Esophagus squamous epithelium (tissue), 5 donors: ENCODE data around the gene SGTA. TPM values are rescaled to one million over a fixed set of nuclear protein-coding genes. Genes with fewer than 3 reads are reported as not detected.
A peak's percentile ranks its signal among the peaks of the same experiment; 100 is the strongest.

Experiments
- DNase-seq: peaks from one replicate; lab custom pipeline; 2025; lab: John Stamatoyannopoulos, UW
- H3K27ac ChIP-seq, 4 donors: fragments of 200-600 bp; sonication (generic); one replicate each; pipeline ENCODE4 v1.5.1; 2016 to 2019; ENCODE audit warnings: mild to moderate bottlenecking in 1 of 4
- H3K27me3 ChIP-seq, 4 donors: fragments of 200-600 bp; sonication (generic); 1 replicate in 3 of 4; 2 replicates in 1 of 4; pipeline versions ENCODE4 v1.5.1 to v1.6.0; 2017 to 2021; ENCODE audit warnings: antibody characterized with exemption in 1 of 4
- H3K36me3 ChIP-seq, 3 donors: fragments of 200-600 bp; sonication (generic); one replicate each; pipeline ENCODE4 v1.5.1; 2016 to 2019
- H3K4me1 ChIP-seq, 3 donors: fragments of 200-600 bp; sonication (generic); one replicate each; pipeline ENCODE4 v1.5.1; 2017 to 2019
- H3K4me3 ChIP-seq, 4 donors: fragments of 200-600 bp; sonication (generic); 1 replicate in 3 of 4; 2 replicates in 1 of 4; pipeline ENCODE4 v1.5.1; 2016 to 2019; ENCODE audit warnings: mild to moderate bottlenecking in 2 of 4, moderate library complexity in 1 of 4
- H3K9me3 ChIP-seq, 3 donors: fragments of 200-600 bp; sonication (generic); one replicate each; pipeline ENCODE4 v1.5.1; 2016 to 2019
- CTCF ChIP-seq, 6 experiments: fragments of 450-650 bp in 4 of 6; fragments of 200-600 bp in 2 of 6; sonication (generic) in 2 of 6; IDR thresholded peaks; one replicate each; pipeline ENCODE4 v1.5.1; 2016 to 2019; ENCODE audit warnings: antibody characterized with exemption in 6 of 6, mild to moderate bottlenecking in 4 of 6, moderate library complexity in 4 of 6
- POLR2A ChIP-seq, 4 donors: fragments of 450-650 bp; IDR thresholded peaks; one replicate each; pipeline ENCODE4 v1.6.1; 2017; ENCODE audit warnings: antibody characterized with exemption in 4 of 4, mild to moderate bottlenecking in 4 of 4, moderate library complexity in 3 of 4
- WGBS, 2 donors: methylation state at CpG; one replicate each; pipeline ENCODE4 v1.1.5; 2018; 5-methylcytosine and 5-hydroxymethylcytosine counted together
- intact Hi-C: fragments of 100-400 bp; cut with DNase I; formaldehyde crosslinking; loops from one replicate; pipeline ENCODE4 v1.15.0; 2022
- total RNA-seq, 4 donors: library from RNA; depleted of rRNA; stranded (reverse); fragments of >200 nt; gene quantifications; one replicate each; pipeline ENCODE4 v1.1.0, GENCODE V29; 2016
- donor health status: DM: yes; HTN: yes; CAD: no.

Gene SGTA
- total RNA-seq, 4 donors from 2014 or later, result 30.6 to 45.0 (median 42.8) TPM

- TF ChIP-seq POLR2A (IDR thresholded peaks at IDR 0.05) (no peak), CTCF (IDR thresholded peaks at IDR 0.05) (no peak)
- 7 to 20% methylated on average over 2 to 12 of the region's 26 CpGs for WGBS, 2 donors
- H3K4me3 ChIP-seq, result no peak overlapping the region
Measured at GRCh38 chr19:2726904-2727639, 56.0 kb downstream of the SGTA start.

GRCh38 chr19:2726160-2726855 lies 56.8 kb downstream of the SGTA start:
- 68 to 79% methylated on average over 5 of the region's 15 CpGs for WGBS, 2 donors
- no peak overlapping the region for H3K4me3 ChIP-seq
- H3K4me1 ChIP-seq, result peaks cover 17 to 32% (median 18%) of the 10 kb centered on the region in 3 donors
- no peak overlapping the region for H3K27ac ChIP-seq
- peaks cover 0 to 74% (median 1%) of the 10 kb centered on the region in 4 donors for H3K27me3 ChIP-seq
- no peaks in the 10 kb centered on the region for H3K36me3 ChIP-seq
- TF ChIP-seq POLR2A (IDR thresholded peaks at IDR 0.05) (no peak), CTCF (IDR thresholded peaks at IDR 0.05) (no peak)
- no peaks in the 10 kb centered on the region for H3K9me3 ChIP-seq
- intact Hi-C loops, result no loop called here
- no peak for DNase-seq

More at GRCh38 chr19:2726904-2727639, 56.0 kb downstream of the SGTA start:
- no peak for DNase-seq
- Histone ChIP-seq H3K4me1 (peaks cover 12 to 25% (median 18%) of the 10 kb centered on the region in 3 donors), H3K27me3 (peaks cover 0 to 66% (median 1%) of the 10 kb centered on the region in 4 donors), H3K36me3 (peaks cover 0 to 6% (median 0%) of the 10 kb centered on the region in 3 donors), H3K9me3 (no peaks in the 10 kb centered on the region), H3K27ac (no peak overlapping the region)
- intact Hi-C loops, result no loop called here

- Histone ChIP-seq H3K27ac (peak overlapping the region in 1 of 4 donors; percentile 50), H3K9me3 (no peaks in the 10 kb centered on the region), H3K4me3 (no peak overlapping the region), H3K27me3 (peaks cover 0 to 94% (median 10%) of the 10 kb centered on the region in 4 donors), H3K4me1 (peaks cover 29 to 50% (median 29%) of the 10 kb centered on the region in 3 donors), H3K36me3 (no peaks in the 10 kb centered on the region)
- no peak for DNase-seq
- intact Hi-C loops, result no loop called here
- TF ChIP-seq CTCF (IDR thresholded peaks at IDR 0.05) (no peak), POLR2A (IDR thresholded peaks at IDR 0.05) (no peak)
- WGBS, 2 donors, result 78 to 100% methylated on average over 1 to 2 of the region's 7 CpGs
Measured at GRCh38 chr19:2724148-2724557, 58.9 kb downstream of the SGTA start.

- DNase-seq, result no peak
- intact Hi-C loops, result no loop called here
- 58 to 79% methylated on average over 5 to 6 of the region's 14 CpGs for WGBS, 2 donors
- no peak for TF ChIP-seq POLR2A (IDR thresholded peaks at IDR 0.05)
- no peak for TF ChIP-seq CTCF (IDR thresholded peaks at IDR 0.05)
- Histone ChIP-seq H3K4me3 (no peak overlapping the region), H3K27me3 (peaks cover 0 to 96% (median 10%) of the 10 kb centered on the region in 4 donors), H3K27ac (peak overlapping the region in 2 of 4 donors; percentile 50 to 60), H3K4me1 (peaks cover 29 to 50% (median 29%) of the 10 kb centered on the region in 3 donors), H3K9me3 (no peaks in the 10 kb centered on the region), H3K36me3 (no peaks in the 10 kb centered on the region)
Measured at GRCh38 chr19:2723747-2724146, 59.3 kb downstream of the SGTA start.

GRCh38 chr19:2723345-2723715 lies 59.7 kb downstream of the SGTA start:
- 43% methylated on average over 5 of the region's 13 CpGs; no CpG with 5 or more reads in 1 of the 2 donors for WGBS, 2 donors
- Histone ChIP-seq H3K27me3 (peaks cover 0 to 93% (median 10%) of the 10 kb centered on the region in 4 donors), H3K9me3 (no peaks in the 10 kb centered on the region), H3K4me1 (peaks cover 29 to 50% (median 29%) of the 10 kb centered on the region in 3 donors), H3K36me3 (no peaks in the 10 kb centered on the region), H3K4me3 (no peak overlapping the region), H3K27ac (peak overlapping the region in 3 of 4 donors; percentile 50 to 62 (median 60))
- DNase-seq, result no peak
- TF ChIP-seq CTCF (IDR thresholded peaks at IDR 0.05), result no peak
- TF ChIP-seq POLR2A (IDR thresholded peaks at IDR 0.05), result no peak
- intact Hi-C loops, result no loop called here
